Ectodermal cell (in vitro differentiated cells): ENCODE measurements around the gene PPP4R3A.

Source experiments
- H3K27ac ChIP-seq: 2 replicates; pipeline ENCODE4 v1.7.0; 2013; ENCODE audit warnings: mild to moderate bottlenecking, low read depth, low read length; ENCODE audit not compliant: insufficient read depth, poor library complexity, severe bottlenecking
- H3K27me3 ChIP-seq: 2 replicates; pipeline ENCODE4 v1.7.0; 2013; ENCODE audit warnings: mild to moderate bottlenecking, low read length; ENCODE audit not compliant: insufficient read depth, control insufficient read depth, poor library complexity, severe bottlenecking
- H3K36me3 ChIP-seq: one replicate; pipeline ENCODE4 v1.7.0; 2013; ENCODE audit warnings: low read length; ENCODE audit not compliant: control insufficient read depth, insufficient read depth
- H3K4me1 ChIP-seq: one replicate; pipeline ENCODE4 v1.7.0; 2013; ENCODE audit warnings: low read length; ENCODE audit not compliant: control insufficient read depth, insufficient read depth
- H3K4me3 ChIP-seq: 2 replicates; pipeline ENCODE4 v1.7.0; 2013; ENCODE audit warnings: low read depth, low read length, control low read depth; ENCODE audit not compliant: insufficient read depth
- H3K9me3 ChIP-seq: 2 replicates; pipeline ENCODE4 v1.7.0; 2013; ENCODE audit warnings: mild to moderate bottlenecking, low read length, moderate library complexity; ENCODE audit not compliant: control insufficient read depth
- WGBS, 2 experiments: methylation state at CpG; one replicate each; pipeline ENCODE4 v1.1.7; 2013; ENCODE audit warnings: missing lambda C conversion rate in 2 of 2; 5-methylcytosine and 5-hydroxymethylcytosine counted together

PPP4R3A gene

GRCh38 chr14:91523972-91524371, 13.9 kb upstream of the PPP4R3A start:
- no peaks in the 10 kb centered on the region for H3K27me3 ChIP-seq
- no peaks in the 10 kb centered on the region for H3K9me3 ChIP-seq
- H3K4me1 ChIP-seq = no peaks in the 10 kb centered on the region
- H3K27ac ChIP-seq = no peak overlapping the region
- WGBS, 2 experiments = 80 to 85% methylated on average over 3 of the region's 3 CpGs
- H3K4me3 ChIP-seq = no peak overlapping the region
- H3K36me3 ChIP-seq = no peaks in the 10 kb centered on the region

GRCh38 chr14:91521061-91521640, 11.0 kb upstream of the PPP4R3A start:
- H3K4me3 ChIP-seq = no peak overlapping the region
- no peaks in the 10 kb centered on the region for H3K36me3 ChIP-seq
- H3K27ac ChIP-seq = no peak overlapping the region
- no peaks in the 10 kb centered on the region for H3K9me3 ChIP-seq
- no peaks in the 10 kb centered on the region for H3K27me3 ChIP-seq
- H3K4me1 ChIP-seq = no peaks in the 10 kb centered on the region

GRCh38 chr14:91520138-91520537, 10.0 kb upstream of the PPP4R3A start:
- Histone ChIP-seq H3K36me3 (no peaks in the 10 kb centered on the region), H3K27ac (no peak overlapping the region), H3K9me3 (no peaks in the 10 kb centered on the region), H3K27me3 (no peaks in the 10 kb centered on the region), H3K4me1 (no peaks in the 10 kb centered on the region), H3K4me3 (no peak overlapping the region)
- 89 to 96% methylated on average over 2 of the region's 2 CpGs for WGBS, 2 experiments

GRCh38 chr14:91519239-91520036, 9.3 kb upstream of the PPP4R3A start:
- 87 to 91% methylated on average over 6 of the region's 6 CpGs for WGBS, 2 experiments
- no peaks in the 10 kb centered on the region for H3K27me3 ChIP-seq
- no peaks in the 10 kb centered on the region for H3K36me3 ChIP-seq
- no peaks in the 10 kb centered on the region for H3K4me1 ChIP-seq
- no peaks in the 10 kb centered on the region for H3K9me3 ChIP-seq
- H3K4me3 ChIP-seq = no peak overlapping the region
- no peak overlapping the region for H3K27ac ChIP-seq

- Histone ChIP-seq H3K27ac (no peak overlapping the region), H3K36me3 (no peaks in the 10 kb centered on the region), H3K4me1 (no peaks in the 10 kb centered on the region), H3K27me3 (no peaks in the 10 kb centered on the region), H3K4me3 (no peak overlapping the region), H3K9me3 (no peaks in the 10 kb centered on the region)
- 81 to 86% methylated on average over 2 to 6 of the region's 7 CpGs for WGBS, 2 experiments
Measured at GRCh38 chr14:91516663-91517388, 6.7 kb upstream of the PPP4R3A start.

- no peak overlapping the region for H3K27ac ChIP-seq
- H3K9me3 ChIP-seq = no peaks in the 10 kb centered on the region
- no peaks in the 10 kb centered on the region for H3K27me3 ChIP-seq
- H3K36me3 ChIP-seq = no peaks in the 10 kb centered on the region
- no peak overlapping the region for H3K4me3 ChIP-seq
- peaks cover 5% of the 10 kb centered on the region for H3K4me1 ChIP-seq
- 90 to 93% methylated on average over 6 of the region's 7 CpGs for WGBS, 2 experiments
Measured at GRCh38 chr14:91515979-91516378, 5.9 kb upstream of the PPP4R3A start.

GRCh38 chr14:91511043-91511383, 903 bp upstream of the PPP4R3A start:
- Histone ChIP-seq H3K36me3 (no peaks in the 10 kb centered on the region), H3K27ac (peak overlapping the region; percentile 99), H3K4me3 (peak overlapping the region; percentile 66), H3K9me3 (no peaks in the 10 kb centered on the region), H3K27me3 (no peaks in the 10 kb centered on the region), H3K4me1 (peaks cover 5% of the 10 kb centered on the region)
- WGBS, 2 experiments = 34 to 47% methylated on average over 8 to 9 of the region's 9 CpGs

GRCh38 chr14:91509878-91510170, 286 bp downstream of the PPP4R3A start:
- H3K27ac ChIP-seq = peak overlapping the region; percentile 99
- peak overlapping the region; percentile 66 for H3K4me3 ChIP-seq
- 0% methylated on average over 34 of the region's 34 CpGs for WGBS, 2 experiments
- H3K4me1 ChIP-seq = peaks cover 5% of the 10 kb centered on the region
- no peaks in the 10 kb centered on the region for H3K36me3 ChIP-seq
- no peaks in the 10 kb centered on the region for H3K27me3 ChIP-seq
- no peaks in the 10 kb centered on the region for H3K9me3 ChIP-seq

- peak overlapping the region; percentile 99 for H3K27ac ChIP-seq
- WGBS, 2 experiments = 0% methylated on average over 71 of the region's 71 CpGs
- H3K9me3 ChIP-seq = no peaks in the 10 kb centered on the region
- H3K27me3 ChIP-seq = no peaks in the 10 kb centered on the region
- peaks cover 5% of the 10 kb centered on the region for H3K4me1 ChIP-seq
- no peaks in the 10 kb centered on the region for H3K36me3 ChIP-seq
- H3K4me3 ChIP-seq = peak overlapping the region; percentile 66
Measured at GRCh38 chr14:91509083-91509877, 830 bp downstream of the PPP4R3A start.

- Histone ChIP-seq H3K36me3 (no peaks in the 10 kb centered on the region), H3K4me1 (peaks cover 5% of the 10 kb centered on the region), H3K27me3 (no peaks in the 10 kb centered on the region), H3K4me3 (peak overlapping the region; percentile 66), H3K27ac (no peak overlapping the region), H3K9me3 (no peaks in the 10 kb centered on the region)
- WGBS, 2 experiments = 35 to 80% methylated on average over 1 to 2 of the region's 2 CpGs
Measured at GRCh38 chr14:91508105-91508504, 2.0 kb downstream of the PPP4R3A start.
